Stomach (tissue), 4 donors: ENCODE measurements around the gene SLC6A11.

ENCODE experiments used
- EP300 ChIP-seq: sonication (generic); formaldehyde crosslinking; IDR thresholded peaks from one replicate; pipeline ENCODE4 v1.6.1; 2017; ENCODE audit warnings: antibody characterized with exemption
- POLR2A ChIP-seq, 4 donors: fragments of 450-650 bp; IDR thresholded peaks; one replicate each; pipeline ENCODE4 v1.6.1; 2016; ENCODE audit warnings: antibody characterized with exemption in 4 of 4, control low read depth in 2 of 4, mild to moderate bottlenecking in 1 of 4, moderate library complexity in 1 of 4
- TF ChIP-seq, protein P1 (sequence below), 7 experiments: fragments of 450-650 bp in 4 of 7; fragments of 200-600 bp in 3 of 7; sonication (generic) in 3 of 7; IDR thresholded peaks; one replicate each; pipeline ENCODE4 v1.5.1; 2016 to 2019; ENCODE audit warnings: antibody characterized with exemption in 7 of 7, control low read depth in 2 of 7, mild to moderate bottlenecking in 1 of 7

GRCh38 chr3:10781981-10782380 lies 34.0 kb upstream of the SLC6A11 start:
- TF ChIP-seq, protein P1, sequence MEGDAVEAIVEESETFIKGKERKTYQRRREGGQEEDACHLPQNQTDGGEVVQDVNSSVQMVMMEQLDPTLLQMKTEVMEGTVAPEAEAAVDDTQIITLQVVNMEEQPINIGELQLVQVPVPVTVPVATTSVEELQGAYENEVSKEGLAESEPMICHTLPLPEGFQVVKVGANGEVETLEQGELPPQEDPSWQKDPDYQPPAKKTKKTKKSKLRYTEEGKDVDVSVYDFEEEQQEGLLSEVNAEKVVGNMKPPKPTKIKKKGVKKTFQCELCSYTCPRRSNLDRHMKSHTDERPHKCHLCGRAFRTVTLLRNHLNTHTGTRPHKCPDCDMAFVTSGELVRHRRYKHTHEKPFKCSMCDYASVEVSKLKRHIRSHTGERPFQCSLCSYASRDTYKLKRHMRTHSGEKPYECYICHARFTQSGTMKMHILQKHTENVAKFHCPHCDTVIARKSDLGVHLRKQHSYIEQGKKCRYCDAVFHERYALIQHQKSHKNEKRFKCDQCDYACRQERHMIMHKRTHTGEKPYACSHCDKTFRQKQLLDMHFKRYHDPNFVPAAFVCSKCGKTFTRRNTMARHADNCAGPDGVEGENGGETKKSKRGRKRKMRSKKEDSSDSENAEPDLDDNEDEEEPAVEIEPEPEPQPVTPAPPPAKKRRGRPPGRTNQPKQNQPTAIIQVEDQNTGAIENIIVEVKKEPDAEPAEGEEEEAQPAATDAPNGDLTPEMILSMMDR (IDR thresholded peaks at IDR 0.05): no peak
- TF ChIP-seq POLR2A (IDR thresholded peaks at IDR 0.05): no peak
- no peak for TF ChIP-seq EP300
